ENCODE results near the gene CELSR1.
"Not testable (repeated sequence)": the region's sequence is repeated elsewhere in the genome, so short reads cannot be mapped to it uniquely, and the experiment has no call there.

CELSR1 gene

GRCh38 chr22:46320166-46320710, 217.2 kb downstream of the CELSR1 start:
- DNase-seq (ENCODE audit: low spot score) = no peak

- DNase-seq (ENCODE audit: low spot score) = no peak
Measured at GRCh38 chr22:46319319-46319718, 218.1 kb downstream of the CELSR1 start.

DNA sequence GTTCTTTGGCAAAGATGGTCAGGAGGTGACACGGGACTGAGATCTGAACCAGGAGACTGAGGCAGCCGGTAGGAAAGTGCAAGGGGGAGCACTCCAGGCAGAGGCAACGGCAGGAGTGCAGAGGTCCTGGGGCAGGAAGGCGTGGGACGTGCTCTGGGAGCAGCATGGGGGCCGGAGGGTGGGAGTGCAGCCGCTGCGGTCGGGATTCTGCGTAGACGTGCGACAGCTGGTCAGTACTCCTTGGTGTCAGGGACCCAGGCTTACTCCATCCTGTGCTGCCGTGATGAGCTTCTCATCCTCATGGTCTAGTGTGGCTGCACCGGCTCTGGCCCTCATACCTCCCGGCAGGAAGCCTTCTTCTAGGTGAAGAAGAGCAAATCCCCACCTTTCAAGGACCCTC, 218.8 kb downstream of the CELSR1 start:
- DNase-seq (ENCODE audit: low spot score) = no peak

- DNase-seq (ENCODE audit: low spot score) = no peak
Measured at GRCh38 chr22:46317646-46318045, 219.8 kb downstream of the CELSR1 start.

- DNase-seq (ENCODE audit: low spot score) = no peak
Measured at GRCh38 chr22:46315976-46316375, 221.4 kb downstream of the CELSR1 start.

GRCh38 chr22:46312848-46313247, 224.6 kb downstream of the CELSR1 start:
- DNase-seq (ENCODE audit: low spot score) = not testable (repeated sequence)

DNA sequence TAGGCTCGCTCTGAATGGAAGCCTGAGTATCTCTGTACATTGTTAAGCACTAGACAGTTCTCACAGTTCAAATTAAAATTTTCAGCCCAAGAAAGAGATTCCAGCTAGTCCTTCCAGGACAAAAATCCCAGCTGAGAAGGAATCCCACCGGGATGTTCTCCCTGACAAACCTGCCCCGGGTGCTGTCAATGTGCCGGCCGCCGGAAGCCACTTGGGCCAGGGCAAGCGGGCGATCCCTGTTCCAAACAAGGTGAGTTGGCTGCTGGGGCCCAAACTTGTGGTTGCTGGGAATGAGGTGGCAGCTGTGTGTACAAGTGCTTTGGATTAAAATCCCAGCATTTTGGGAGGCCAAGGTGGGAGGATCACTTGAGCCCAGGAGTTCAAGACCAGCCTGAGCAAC, 225.4 kb downstream of the CELSR1 start:
- no peak for DNase-seq (ENCODE audit: low spot score)
